ENCODE measurements around the gene CENPE.

DNA sequence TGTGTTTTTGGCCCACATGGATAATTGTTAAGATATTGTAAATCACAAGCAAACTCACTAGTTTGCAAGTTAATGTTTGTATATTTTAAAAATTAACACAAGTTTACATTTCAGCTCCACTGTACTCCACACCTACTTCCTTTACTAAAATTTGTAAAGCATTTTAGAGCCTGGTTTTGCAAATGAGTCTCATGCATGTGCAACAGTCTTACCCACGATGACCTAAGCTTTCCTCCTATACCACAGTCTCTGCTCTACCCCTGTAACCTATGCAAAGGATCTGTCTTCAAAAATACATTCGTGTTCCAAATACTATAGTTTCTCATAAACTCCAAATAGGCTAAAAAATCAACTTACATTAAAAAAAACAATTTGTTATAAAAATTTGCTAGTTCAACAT is 108.7 kb downstream of the CENPE start:
- TF ChIP-seq EZH2phosphoT487 (IDR thresholded peaks at IDR 0.05): no peak
- TF ChIP-seq, protein P1, sequence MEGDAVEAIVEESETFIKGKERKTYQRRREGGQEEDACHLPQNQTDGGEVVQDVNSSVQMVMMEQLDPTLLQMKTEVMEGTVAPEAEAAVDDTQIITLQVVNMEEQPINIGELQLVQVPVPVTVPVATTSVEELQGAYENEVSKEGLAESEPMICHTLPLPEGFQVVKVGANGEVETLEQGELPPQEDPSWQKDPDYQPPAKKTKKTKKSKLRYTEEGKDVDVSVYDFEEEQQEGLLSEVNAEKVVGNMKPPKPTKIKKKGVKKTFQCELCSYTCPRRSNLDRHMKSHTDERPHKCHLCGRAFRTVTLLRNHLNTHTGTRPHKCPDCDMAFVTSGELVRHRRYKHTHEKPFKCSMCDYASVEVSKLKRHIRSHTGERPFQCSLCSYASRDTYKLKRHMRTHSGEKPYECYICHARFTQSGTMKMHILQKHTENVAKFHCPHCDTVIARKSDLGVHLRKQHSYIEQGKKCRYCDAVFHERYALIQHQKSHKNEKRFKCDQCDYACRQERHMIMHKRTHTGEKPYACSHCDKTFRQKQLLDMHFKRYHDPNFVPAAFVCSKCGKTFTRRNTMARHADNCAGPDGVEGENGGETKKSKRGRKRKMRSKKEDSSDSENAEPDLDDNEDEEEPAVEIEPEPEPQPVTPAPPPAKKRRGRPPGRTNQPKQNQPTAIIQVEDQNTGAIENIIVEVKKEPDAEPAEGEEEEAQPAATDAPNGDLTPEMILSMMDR (IDR thresholded peaks at IDR 0.05): no peak

All from neural progenitor cell (in vitro differentiated cells).